Cardiac fibroblast (primary cell): Measurements from ENCODE around the gene ZNF728.
"Not testable (repeated sequence)": the region's sequence is repeated elsewhere in the genome, so short reads cannot be mapped to it uniquely, and the experiment has no call there.

Experiments
- DNase-seq, 2 donors: peaks; one replicate each; pipeline versions ENCODE4 v3.0.0 to v3.0.0-alpha.2; 2010; ENCODE audit warnings: low read depth in 2 of 2
- H3K4me3 ChIP-seq, 2 donors: replicated peaks in 1 of 2; 1 replicate in 1 of 2; 2 replicates in 1 of 2; pipeline ENCODE4 v1.5.1; 2011; ENCODE audit warnings: low read depth in 2 of 2, low read length in 2 of 2, mild to moderate bottlenecking in 2 of 2, moderate library complexity in 1 of 2
- CTCF ChIP-seq: IDR thresholded peaks from one replicate; pipeline ENCODE4 v1.5.1; 2011; ENCODE audit warnings: low read depth, mild to moderate bottlenecking, low read length, inconsistent platforms

Gene ZNF728

GRCh38 chr19:22976248-22976647 lies 26.7 kb downstream of the ZNF728 start:
- TF ChIP-seq CTCF, result no peak
- H3K4me3 ChIP-seq, result no peak overlapping the region
- DNase-seq, result no peak

- DNase-seq, H3K4me3 ChIP-seq: not testable (repeated sequence)
Measured at GRCh38 chr19:22975546-22976136, 27.3 kb downstream of the ZNF728 start.

- no peak overlapping the region for H3K4me3 ChIP-seq
- peak; percentile 16 to 34 for DNase-seq
- TF ChIP-seq CTCF, result no peak
Measured at GRCh38 chr19:22945560-22945959, 57.4 kb downstream of the ZNF728 start.

- no peak for TF ChIP-seq CTCF
- no peak overlapping the region for H3K4me3 ChIP-seq
- DNase-seq, result no peak
Measured at GRCh38 chr19:22935151-22935550, 67.8 kb downstream of the ZNF728 start.

GRCh38 chr19:22927576-22927975 lies 75.4 kb downstream of the ZNF728 start:
- H3K4me3 ChIP-seq, DNase-seq: not testable (repeated sequence)

GRCh38 chr19:22925181-22925580 lies 77.8 kb downstream of the ZNF728 start:
- DNase-seq, H3K4me3 ChIP-seq: not testable (repeated sequence)
